Measurements from ENCODE around the gene ATXN1. TPM values are rescaled to one million over a fixed set of nuclear protein-coding genes. Genes with fewer than 3 reads are reported as not detected.

The ATXN1 gene
- total and polyA plus RNA-seq, 2 of the 8 experiments (the other 6 are each of a cell fraction or from before 2014, with no cell fraction given), result 1.6 to 4.0 TPM

- Histone ChIP-seq H2BK12ac (ENCODE audit: low read depth, low read length) (no peak overlapping the region), H3K9me3 (ENCODE audit: insufficient read depth in 2 of 2, low read depth in 1 of 2, low read length in 1 of 2) (no peaks in the 10 kb centered on the region), H3K4me3 (ENCODE audit: extremely low read depth in 1 of 4, insufficient read depth in 2 of 4, low read depth in 3 of 4, low read length in 4 of 4) (no peak overlapping the region), H4K8ac (ENCODE audit: extremely low read depth, insufficient read depth, low read length) (no peak overlapping the region), H4K5ac (ENCODE audit: insufficient read length, low read depth, low read length) (no peak overlapping the region), H2AFZ (ENCODE audit: low read length) (no peak overlapping the region), H3K36me3 (ENCODE audit: control insufficient read depth in 2 of 4, insufficient read depth in 4 of 4, low read length in 3 of 4) (no peaks in the 10 kb centered on the region), H3K27ac (ENCODE audit: low read depth, low read length) (no peak overlapping the region), H2BK15ac (ENCODE audit: low read length) (no peak overlapping the region), H4K20me1 (replicated peaks in 1 of 2; ENCODE audit: control insufficient read depth in 1 of 2, insufficient read depth in 2 of 2, low read length in 2 of 2) (no peaks in the 10 kb centered on the region), H3K4ac (replicated peaks; ENCODE audit: insufficient read length, low read depth, low read length) (no peak overlapping the region), H3K23me2 (ENCODE audit: low read depth, low read length) (no peaks in the 10 kb centered on the region), H3K14ac (ENCODE audit: insufficient read length) (no peak overlapping the region), H3K27me3 (replicated peaks in 1 of 4; ENCODE audit: control insufficient read depth in 3 of 4, extremely low read depth in 1 of 4, insufficient read depth in 3 of 4, low read length in 3 of 4) (no peaks in the 10 kb centered on the region), H3K23ac (ENCODE audit: insufficient read length) (no peak overlapping the region), H2BK20ac (ENCODE audit: low read length) (no peak overlapping the region), H3K4me1 (replicated peaks in 1 of 4; ENCODE audit: control insufficient read depth in 3 of 4, insufficient read depth in 4 of 4, low read length in 3 of 4) (no peaks in the 10 kb centered on the region; a peak in 1 of 7 replicates), H3K79me1 (ENCODE audit: low read depth, low read length) (no peaks in the 10 kb centered on the region), H3K9ac (replicated peaks in 1 of 4; ENCODE audit: extremely low read depth in 1 of 4, low read depth in 3 of 4, low read length in 3 of 4) (no peak overlapping the region), H4K91ac (replicated peaks; ENCODE audit: insufficient read length, low read length) (no peak overlapping the region), H3K4me2 (ENCODE audit: insufficient read depth in 1 of 2, low read depth in 2 of 2, low read length in 2 of 2) (no peak overlapping the region), H2AK5ac (ENCODE audit: low read depth, low read length) (no peak overlapping the region), H3K18ac (ENCODE audit: extremely low read depth, low read length) (no peak overlapping the region), H3K79me2 (ENCODE audit: control insufficient read depth in 1 of 2, insufficient read depth in 2 of 2, low read length in 2 of 2) (no peaks in the 10 kb centered on the region), H2BK120ac (replicated peaks; ENCODE audit: low read depth, low read length) (no peak overlapping the region), H2BK5ac (ENCODE audit: low read depth, low read length) (no peak overlapping the region), H3K56ac (replicated peaks; ENCODE audit: insufficient read length, low read depth, low read length) (no peak overlapping the region)
- no peak for DNase-seq (ENCODE audit: low read depth in 1 of 2, low spot score in 2 of 2)
- no peak for FAIRE-seq
- 51% methylated on average over 2 of the region's 2 CpGs; no CpG with 5 or more reads in 1 of the 2 experiments for WGBS, 2 experiments (ENCODE audit: extremely low coverage in 1 of 2, insufficient coverage in 1 of 2, insufficient read length in 1 of 2, insufficient replicate concordance in 2 of 2, low coverage in 1 of 2, low lambda C conversion rate in 2 of 2, missing lambda C conversion rate in 1 of 2)
- ChIA-PET CTCF (ENCODE audit: partially characterized antibody) (interaction anchor here (0.8 kb wide), 1 partner anchor 15 kb away, joined by 3 read pairs; no protein-coding TSS in a partner anchor), POLR2A (ENCODE audit: partially characterized antibody) (no interaction called here)
- no peak for TF ChIP-seq KDM4A (IDR thresholded peaks at IDR 0.05; ENCODE audit: low read depth, low read length, severe bottlenecking)
- TF ChIP-seq POU5F1 (IDR thresholded peaks at IDR 0.05; ENCODE audit: low read depth, low read length), result no peak
- no peak for TF ChIP-seq USF2 (IDR thresholded peaks at IDR 0.05; ENCODE audit: low read length)
- TF ChIP-seq TEAD4 (IDR thresholded peaks at IDR 0.05; ENCODE audit: low read depth, low read length), result no peak
- TF ChIP-seq EGR1 (IDR thresholded peaks at IDR 0.05; ENCODE audit: borderline replicate concordance, low read depth, low read length), result no peak
- TF ChIP-seq CHD1 (IDR thresholded peaks at IDR 0.05; ENCODE audit: low read depth, low read length), result no peak
- no peak for TF ChIP-seq GTF2F1 (IDR thresholded peaks at IDR 0.05; ENCODE audit: borderline replicate concordance, low read depth, low read length)
- TF ChIP-seq ATF3 (IDR thresholded peaks at IDR 0.05; ENCODE audit: insufficient read depth, low read depth, low read length), result no peak
- TF ChIP-seq SIRT6 (IDR thresholded peaks at IDR 0.05; ENCODE audit: low read length), result no peak
- TF ChIP-seq KDM1A (IDR thresholded peaks at IDR 0.05; ENCODE audit: borderline replicate concordance, low read length), result no peak
- no peak for TF ChIP-seq E2F6 (IDR thresholded peaks at IDR 0.05)
- TF ChIP-seq TAF1 (IDR thresholded peaks at IDR 0.05; ENCODE audit: low read depth, low read length), result no peak
- no peak for TF ChIP-seq MAFK (IDR thresholded peaks at IDR 0.05; ENCODE audit: low read depth, low read length)
Measured at GRCh38 chr6:16389642-16390041, 371.6 kb downstream of the ATXN1 start.
